Measurements from ENCODE around the gene SAA1.
A peak's percentile ranks its signal among the peaks of the same experiment; 100 is the strongest.

Gene SAA1

DNA sequence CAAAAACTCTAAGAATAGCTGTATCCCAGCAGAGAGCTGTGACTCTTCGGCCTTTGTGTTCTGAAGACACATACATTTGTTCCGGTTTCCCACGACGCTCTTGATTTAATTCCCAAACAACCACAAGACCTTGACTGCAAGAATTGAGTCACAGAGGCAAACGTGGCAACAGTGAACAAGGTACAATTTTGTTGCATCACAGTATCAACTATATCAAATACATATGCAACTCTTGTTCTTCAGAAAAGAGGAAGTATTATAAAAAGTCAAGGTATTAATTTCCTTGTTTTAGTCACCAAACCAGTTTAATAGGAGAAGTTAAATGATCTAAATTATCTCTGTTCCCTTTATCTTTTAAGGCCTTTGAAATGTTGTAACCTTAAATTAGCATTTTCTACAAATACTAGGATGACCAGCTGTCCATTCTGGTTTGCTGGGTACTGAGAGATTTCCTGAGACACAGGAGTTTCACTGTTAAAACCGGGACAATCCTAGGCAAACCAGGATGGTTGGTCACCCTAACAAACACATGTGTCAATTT, 44.8 kb downstream of the SAA1 start:
- DNase-seq (ENCODE audit: low spot score): no peak

GRCh38 chr11:18312012-18312411, 45.9 kb downstream of the SAA1 start:
- DNase-seq (ENCODE audit: low spot score): peak; percentile 44

GRCh38 chr11:18312663-18313420, 46.8 kb downstream of the SAA1 start:
- DNase-seq (ENCODE audit: low spot score): peak; percentile 49

GRCh38 chr11:18313965-18314763, 48.1 kb downstream of the SAA1 start:
- no peak for DNase-seq (ENCODE audit: low spot score)

DNA sequence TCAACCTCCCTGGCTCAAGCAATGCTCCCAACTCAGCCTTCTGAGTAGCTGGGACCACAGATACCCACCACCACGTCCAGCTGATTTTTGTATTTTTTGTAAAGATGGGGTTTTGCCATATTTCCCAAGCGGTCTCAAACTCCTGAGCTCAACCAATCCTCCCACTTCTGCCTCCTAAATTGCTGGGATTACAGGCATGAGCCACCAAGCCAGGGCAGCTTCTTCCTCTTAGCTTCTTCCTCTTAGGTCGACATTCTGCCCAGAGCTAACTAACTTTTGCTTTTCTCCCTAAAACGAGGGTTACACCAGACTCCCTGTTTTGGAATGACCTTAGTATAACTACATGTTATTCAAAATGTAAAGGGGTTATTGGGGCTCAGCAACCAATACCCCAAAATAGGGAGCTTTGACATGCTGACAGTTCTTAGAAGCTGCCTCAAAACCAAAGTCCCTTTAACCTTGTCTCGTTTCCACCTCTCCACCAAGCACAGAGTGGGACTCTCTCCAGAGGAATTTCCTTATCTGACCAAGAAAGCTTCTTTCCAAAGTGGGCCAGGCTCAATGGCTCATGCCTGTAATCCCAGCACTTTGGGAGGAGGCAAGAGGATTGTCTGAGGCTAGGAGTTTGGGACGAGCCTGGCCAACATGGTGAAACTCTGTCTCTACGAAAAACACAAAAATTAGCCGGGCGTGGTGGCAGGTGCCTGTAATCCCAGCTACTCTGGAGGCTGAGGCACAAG, 48.9 kb downstream of the SAA1 start:
- DNase-seq (ENCODE audit: low spot score): no peak

GRCh38 chr11:18315893-18316292, 49.8 kb downstream of the SAA1 start:
- no peak for DNase-seq (ENCODE audit: low spot score)

- DNase-seq (ENCODE audit: low spot score): no peak
These were observed 51.5 kb downstream of the SAA1 start for GRCh38 chr11:18317551-18317950.
